PC-3 (cell line): ENCODE measurements around the gene OR4D1.

Experiments
- EZH2 ChIP-seq: fragments of 300-600 bp; sonication (generic); IDR thresholded peaks from one replicate; pipeline ENCODE4 v1.6.1; 2017; ENCODE audit warnings: antibody characterized with exemption, mild to moderate bottlenecking, low read length; ENCODE audit not compliant: unreplicated experiment
- EZH2phosphoT487 ChIP-seq: fragments of 300-600 bp; sonication (generic); IDR thresholded peaks from 2 replicates; pipeline ENCODE4 v1.6.1; 2018; ENCODE audit warnings: mild to moderate bottlenecking, antibody characterized with exemption, low read length, borderline replicate concordance
- TF ChIP-seq, protein P1 (sequence below): fragments of 300-600 bp; sonication (generic); conservative IDR thresholded peaks from 2 replicates; pipeline ENCODE4 v1.5.1; 2017; ENCODE audit warnings: antibody characterized with exemption, low read depth, mild to moderate bottlenecking, low read length

DNA sequence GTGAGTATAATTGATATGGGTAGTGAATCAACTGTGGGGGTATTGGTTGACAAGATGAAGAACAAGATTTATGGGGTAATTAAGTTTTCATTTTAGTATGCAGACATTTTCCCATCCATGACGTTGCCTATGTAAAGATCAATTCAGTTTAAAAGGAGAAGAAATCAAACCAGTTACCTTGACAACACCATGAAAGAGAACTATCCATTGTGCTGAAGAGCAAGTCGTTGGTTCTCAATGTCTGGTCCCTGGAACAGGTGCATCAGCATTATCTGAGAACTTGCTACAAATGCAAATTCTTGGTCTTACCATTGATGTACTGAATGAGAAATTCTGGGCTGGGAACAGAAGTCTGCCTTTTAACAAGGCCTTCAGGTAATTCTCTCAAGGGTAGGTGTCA lies 17.8 kb downstream of the OR4D1 start:
- TF ChIP-seq, protein P1, sequence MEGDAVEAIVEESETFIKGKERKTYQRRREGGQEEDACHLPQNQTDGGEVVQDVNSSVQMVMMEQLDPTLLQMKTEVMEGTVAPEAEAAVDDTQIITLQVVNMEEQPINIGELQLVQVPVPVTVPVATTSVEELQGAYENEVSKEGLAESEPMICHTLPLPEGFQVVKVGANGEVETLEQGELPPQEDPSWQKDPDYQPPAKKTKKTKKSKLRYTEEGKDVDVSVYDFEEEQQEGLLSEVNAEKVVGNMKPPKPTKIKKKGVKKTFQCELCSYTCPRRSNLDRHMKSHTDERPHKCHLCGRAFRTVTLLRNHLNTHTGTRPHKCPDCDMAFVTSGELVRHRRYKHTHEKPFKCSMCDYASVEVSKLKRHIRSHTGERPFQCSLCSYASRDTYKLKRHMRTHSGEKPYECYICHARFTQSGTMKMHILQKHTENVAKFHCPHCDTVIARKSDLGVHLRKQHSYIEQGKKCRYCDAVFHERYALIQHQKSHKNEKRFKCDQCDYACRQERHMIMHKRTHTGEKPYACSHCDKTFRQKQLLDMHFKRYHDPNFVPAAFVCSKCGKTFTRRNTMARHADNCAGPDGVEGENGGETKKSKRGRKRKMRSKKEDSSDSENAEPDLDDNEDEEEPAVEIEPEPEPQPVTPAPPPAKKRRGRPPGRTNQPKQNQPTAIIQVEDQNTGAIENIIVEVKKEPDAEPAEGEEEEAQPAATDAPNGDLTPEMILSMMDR: no peak
- TF ChIP-seq EZH2phosphoT487: no peak
- TF ChIP-seq EZH2: no peak
